ENCODE measurements around the gene GMDS. TPM values are rescaled to one million over a fixed set of nuclear protein-coding genes. Genes with fewer than 3 reads are reported as not detected.
A peak's percentile ranks its signal among the peaks of the same experiment; 100 is the strongest.

Gene GMDS
- total and polyA plus RNA-seq, 2 of the 4 experiments (the other 2 are of a cell fraction): 7.3 to 21.9 TPM

DNA sequence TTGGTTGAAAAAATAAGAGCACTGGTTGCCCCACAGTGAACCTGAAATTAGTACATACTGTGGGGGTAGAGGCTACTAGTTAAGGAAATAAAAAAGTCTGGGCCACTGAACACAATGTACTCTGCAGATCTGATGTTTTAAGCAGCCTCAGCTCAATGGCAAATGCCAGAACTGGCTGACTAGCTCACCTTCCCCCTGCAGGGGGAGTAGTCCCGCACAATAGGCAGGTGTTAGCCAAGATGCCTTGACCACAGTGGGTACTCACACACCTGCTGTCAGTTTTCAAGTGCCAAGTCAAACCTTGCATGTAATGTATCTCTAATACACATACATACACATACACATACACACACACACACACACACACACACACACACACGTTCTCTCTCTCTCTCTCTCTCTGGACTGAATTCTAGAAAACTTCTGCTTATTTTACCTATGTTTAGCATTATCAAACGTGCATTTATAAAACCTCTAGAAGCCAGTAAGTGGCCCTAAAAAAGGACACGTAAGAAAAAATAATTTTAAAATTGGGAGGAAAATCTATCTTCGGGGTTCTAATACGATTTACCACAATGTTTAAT lies 36.1 kb downstream of the GMDS start:
- POLR2A ChIA-PET (ENCODE audit: unreplicated experiment): no interaction called here

More for the DNA sequence above, 36.1 kb downstream of the GMDS start:
- H3K79me1 ChIP-seq (ENCODE audit: low read depth in 1 of 2, low read length in 2 of 2): no peaks in the 10 kb centered on the region; a peak in 1 of 4 replicates
- dilution Hi-C loops (cut with HindIII; ENCODE audit: low sequenced_read_pairs, unreplicated experiment) (no loop called here), intact Hi-C loops (cut with micrococcal nuclease) (no loop called here), in situ Hi-C loops (cut with MboI; ENCODE audit: low sequenced_read_pairs) (no loop called here)
- peak; percentile 30 for DNase-seq
- WGBS, 2 experiments (ENCODE audit: extremely low coverage in 2 of 2, insufficient read length in 1 of 2): 14% methylated on average over 1 of the region's 6 CpGs; no CpG with 5 or more reads in 1 of the 2 experiments
- H2BK120ac ChIP-seq (ENCODE audit: low read depth, low read length): no peak overlapping the region
- no peak overlapping the region for H2AK5ac ChIP-seq (ENCODE audit: low read depth, low read length)
- H4K91ac ChIP-seq (ENCODE audit: insufficient read depth, low read depth, low read length): no peak overlapping the region
- TF ChIP-seq RAD21 (IDR thresholded peaks at IDR 0.05; ENCODE audit: low read length) (peak; percentile 39; the same call in 1 of the 2 replicates), SMC3 (IDR thresholded peaks at IDR 0.05; ENCODE audit: low read depth, low read length) (peak; percentile 42), MAZ (IDR thresholded peaks at IDR 0.05; ENCODE audit: borderline replicate concordance, low read depth, low read length) (no peak), CHD1 (IDR thresholded peaks at IDR 0.05; ENCODE audit: low read depth, low read length) (no peak)
- TF ChIP-seq, protein P1, sequence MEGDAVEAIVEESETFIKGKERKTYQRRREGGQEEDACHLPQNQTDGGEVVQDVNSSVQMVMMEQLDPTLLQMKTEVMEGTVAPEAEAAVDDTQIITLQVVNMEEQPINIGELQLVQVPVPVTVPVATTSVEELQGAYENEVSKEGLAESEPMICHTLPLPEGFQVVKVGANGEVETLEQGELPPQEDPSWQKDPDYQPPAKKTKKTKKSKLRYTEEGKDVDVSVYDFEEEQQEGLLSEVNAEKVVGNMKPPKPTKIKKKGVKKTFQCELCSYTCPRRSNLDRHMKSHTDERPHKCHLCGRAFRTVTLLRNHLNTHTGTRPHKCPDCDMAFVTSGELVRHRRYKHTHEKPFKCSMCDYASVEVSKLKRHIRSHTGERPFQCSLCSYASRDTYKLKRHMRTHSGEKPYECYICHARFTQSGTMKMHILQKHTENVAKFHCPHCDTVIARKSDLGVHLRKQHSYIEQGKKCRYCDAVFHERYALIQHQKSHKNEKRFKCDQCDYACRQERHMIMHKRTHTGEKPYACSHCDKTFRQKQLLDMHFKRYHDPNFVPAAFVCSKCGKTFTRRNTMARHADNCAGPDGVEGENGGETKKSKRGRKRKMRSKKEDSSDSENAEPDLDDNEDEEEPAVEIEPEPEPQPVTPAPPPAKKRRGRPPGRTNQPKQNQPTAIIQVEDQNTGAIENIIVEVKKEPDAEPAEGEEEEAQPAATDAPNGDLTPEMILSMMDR (conservative IDR thresholded peaks at IDR 0.05; ENCODE audit: low read depth, low read length): peak; percentile 42
- no peaks in the 10 kb centered on the region for H3K4me1 ChIP-seq (ENCODE audit: control insufficient read depth, insufficient read depth, low read length)
- H3K23ac ChIP-seq (ENCODE audit: low read depth, low read length): no peak overlapping the region
- H2BK15ac ChIP-seq (ENCODE audit: low read depth, low read length): no peak overlapping the region
- H2BK5ac ChIP-seq (ENCODE audit: low read depth, low read length, poor library complexity, severe bottlenecking): no peak overlapping the region
- H3K4ac ChIP-seq (ENCODE audit: low read depth, low read length): no peak overlapping the region
- no peak overlapping the region for H4K8ac ChIP-seq (ENCODE audit: low read depth in 2 of 2, low read length in 2 of 2)
- H3K9me3 ChIP-seq (ENCODE audit: control insufficient read depth, insufficient read depth, low read length): peaks cover 2% of the 10 kb centered on the region; the same call in 1 of the 2 replicates
- no peaks in the 10 kb centered on the region for H3K27me3 ChIP-seq (ENCODE audit: control insufficient read depth, insufficient read depth, low read length)
- H4K5ac ChIP-seq (ENCODE audit: low read depth, low read length): no peak overlapping the region
- H2BK20ac ChIP-seq (ENCODE audit: low read depth, low read length): no peak overlapping the region
- no peaks in the 10 kb centered on the region for H3K36me3 ChIP-seq (ENCODE audit: control insufficient read depth, insufficient read depth, low read length)
- no peak overlapping the region for H3K27ac ChIP-seq (ENCODE audit: insufficient read depth, low read length)
- ATAC-seq (ENCODE audit: low read depth): peak; percentile 32; the same call in 1 of the 2 replicates
- no peak overlapping the region for H3K14ac ChIP-seq (replicated peaks; ENCODE audit: low read depth, low read length)
- no peaks in the 10 kb centered on the region for H4K20me1 ChIP-seq (ENCODE audit: insufficient read depth, low read length)
- no peaks in the 10 kb centered on the region; the same call in 1 of the 2 replicates for H3K9me1 ChIP-seq (ENCODE audit: insufficient read depth, low read length)
- CTCF ChIA-PET: interaction anchor here (0.6 to 1.4 kb wide), 5 partner anchors 8 to 381 kb away, joined by 3 to 4 read pairs (median 3); no protein-coding TSS in a partner anchor
- H3K4me3 ChIP-seq (ENCODE audit: insufficient read depth, low read depth, low read length): no peak overlapping the region
- H3K56ac ChIP-seq (ENCODE audit: extremely low read depth, insufficient read depth, low read length): no peak overlapping the region
- BruUV-seq (replicated peaks): no TSS peak
- no peak overlapping the region for H3K18ac ChIP-seq (ENCODE audit: low read depth, low read length)
- no peak overlapping the region for H3K4me2 ChIP-seq (ENCODE audit: low read depth, low read length)
- H2AFZ ChIP-seq (replicated peaks; ENCODE audit: low read length, poor library complexity): no peak overlapping the region
- no peak overlapping the region for H2AK9ac ChIP-seq (replicated peaks; ENCODE audit: low read depth, low read length, poor library complexity)
- H3K9ac ChIP-seq (ENCODE audit: low read depth, low read length): no peak overlapping the region
